A549 (cell line): ENCODE measurements around the gene GJA4.

Experiments
- EP300 ChIP-seq, 2 experiments: fragments of >200 bp; sonication (Bioruptor Twin); formaldehyde crosslinking; IDR thresholded peaks; 2 replicates in 1 of 2; 3 replicates in 1 of 2; pipeline ENCODE4 v1.6.1; 2016 to 2017
- POLR2A ChIP-seq: IDR thresholded peaks from 2 replicates; pipeline ENCODE4 v1.6.1; 2012; ENCODE audit warnings: mild to moderate bottlenecking, low read length
- TF ChIP-seq, protein P1 (sequence below): fragments of >200 bp; sonication (Bioruptor Twin); formaldehyde crosslinking; IDR thresholded peaks from 3 replicates; pipeline ENCODE4 v1.5.1; 2016

GRCh38 chr1:34786521-34787325 lies 6.1 kb upstream of the GJA4 start:
- TF ChIP-seq POLR2A (no peak), EP300 (IDR thresholded peaks at IDR 0.05) (no peak)
- TF ChIP-seq, protein P1, sequence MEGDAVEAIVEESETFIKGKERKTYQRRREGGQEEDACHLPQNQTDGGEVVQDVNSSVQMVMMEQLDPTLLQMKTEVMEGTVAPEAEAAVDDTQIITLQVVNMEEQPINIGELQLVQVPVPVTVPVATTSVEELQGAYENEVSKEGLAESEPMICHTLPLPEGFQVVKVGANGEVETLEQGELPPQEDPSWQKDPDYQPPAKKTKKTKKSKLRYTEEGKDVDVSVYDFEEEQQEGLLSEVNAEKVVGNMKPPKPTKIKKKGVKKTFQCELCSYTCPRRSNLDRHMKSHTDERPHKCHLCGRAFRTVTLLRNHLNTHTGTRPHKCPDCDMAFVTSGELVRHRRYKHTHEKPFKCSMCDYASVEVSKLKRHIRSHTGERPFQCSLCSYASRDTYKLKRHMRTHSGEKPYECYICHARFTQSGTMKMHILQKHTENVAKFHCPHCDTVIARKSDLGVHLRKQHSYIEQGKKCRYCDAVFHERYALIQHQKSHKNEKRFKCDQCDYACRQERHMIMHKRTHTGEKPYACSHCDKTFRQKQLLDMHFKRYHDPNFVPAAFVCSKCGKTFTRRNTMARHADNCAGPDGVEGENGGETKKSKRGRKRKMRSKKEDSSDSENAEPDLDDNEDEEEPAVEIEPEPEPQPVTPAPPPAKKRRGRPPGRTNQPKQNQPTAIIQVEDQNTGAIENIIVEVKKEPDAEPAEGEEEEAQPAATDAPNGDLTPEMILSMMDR = peak; percentile 71
